KMS-11 (cell line): ENCODE data around the gene IL22.

ENCODE experiments used
- H2AFZ ChIP-seq: fragments of 200-600 bp; sonication (generic); 2 replicates; pipeline ENCODE4 v1.6.1; 2016; ENCODE audit warnings: antibody characterized with exemption, mixed run types, low read depth
- H3K27ac ChIP-seq: fragments of 200-600 bp; sonication (generic); 2 replicates; pipeline ENCODE4 v1.6.1; 2016; ENCODE audit warnings: mild to moderate bottlenecking, mixed run types
- H3K27me3 ChIP-seq: fragments of 200-600 bp; sonication (generic); 2 replicates; pipeline ENCODE4 v1.6.1; 2017; ENCODE audit warnings: mild to moderate bottlenecking, low read depth, mixed run types, moderate library complexity; ENCODE audit not compliant: insufficient read depth
- H3K36me3 ChIP-seq: fragments of 200-600 bp; sonication (generic); 2 replicates; pipeline ENCODE4 v1.6.1; 2017; ENCODE audit warnings: mild to moderate bottlenecking, mixed run types; ENCODE audit not compliant: insufficient read depth
- H3K4me1 ChIP-seq: fragments of 200-600 bp; sonication (generic); 2 replicates; pipeline ENCODE4 v1.6.1; 2016; ENCODE audit warnings: mild to moderate bottlenecking, low read depth, mixed run types; ENCODE audit not compliant: poor library complexity, severe bottlenecking
- H3K4me2 ChIP-seq: fragments of 200-600 bp; sonication (generic); 2 replicates; pipeline ENCODE4 v1.7.0; 2016; ENCODE audit warnings: mild to moderate bottlenecking, mixed run types
- H3K4me3 ChIP-seq: fragments of 200-600 bp; sonication (generic); IDR thresholded peaks from 2 replicates; pipeline ENCODE4 v1.6.1; 2017; ENCODE audit warnings: low read depth, low read length, mixed read lengths; ENCODE audit not compliant: insufficient read depth
- H3K79me2 ChIP-seq: fragments of 200-600 bp; sonication (generic); 2 replicates; pipeline ENCODE4 v1.6.1; 2016; ENCODE audit warnings: low read depth, mixed run types; ENCODE audit not compliant: insufficient read depth
- H3K9ac ChIP-seq: fragments of 200-600 bp; sonication (generic); 2 replicates; pipeline ENCODE4 v1.6.1; 2016; ENCODE audit warnings: mild to moderate bottlenecking, mixed run types
- H4K20me1 ChIP-seq: fragments of 200-600 bp; sonication (generic); 2 replicates; pipeline ENCODE4 v1.6.1; 2016; ENCODE audit warnings: mild to moderate bottlenecking, mixed run types; ENCODE audit not compliant: insufficient read depth
- TF ChIP-seq, protein P1 (sequence below): fragments of 200-600 bp; sonication (generic); conservative IDR thresholded peaks from 2 replicates; pipeline ENCODE4 v1.6.1; 2017; ENCODE audit warnings: low read depth, mild to moderate bottlenecking, antibody characterized with exemption, low read length, moderate library complexity, mixed read lengths

The IL22 gene

DNA sequence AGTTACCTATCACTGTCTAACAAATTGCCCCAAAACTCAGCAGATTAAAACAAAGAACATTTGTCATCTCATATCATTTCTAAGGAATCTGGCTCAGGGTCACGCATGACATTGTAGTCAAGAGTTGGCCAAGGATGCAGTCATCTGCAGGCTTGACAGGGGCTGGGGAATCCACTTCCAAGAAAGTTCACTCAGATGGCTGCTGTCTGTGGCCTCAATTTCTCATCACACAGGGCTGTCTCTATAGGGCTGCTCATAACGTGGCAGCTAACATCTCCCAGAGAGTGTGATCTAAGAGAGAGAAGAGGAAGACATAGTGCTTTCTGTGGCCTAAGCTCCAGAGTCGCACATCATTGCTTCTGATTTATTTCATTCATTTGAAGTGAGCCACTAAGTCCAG is 17.0 kb upstream of the IL22 start:
- no peaks in the 10 kb centered on the region for H3K36me3 ChIP-seq
- no peak overlapping the region for H3K4me3 ChIP-seq
- no peak overlapping the region for H2AFZ ChIP-seq
- H3K27ac ChIP-seq: no peak overlapping the region
- no peak overlapping the region for H3K4me2 ChIP-seq
- H3K4me1 ChIP-seq: peaks cover 15% of the 10 kb centered on the region
- H3K79me2 ChIP-seq: no peaks in the 10 kb centered on the region
- TF ChIP-seq, protein P1, sequence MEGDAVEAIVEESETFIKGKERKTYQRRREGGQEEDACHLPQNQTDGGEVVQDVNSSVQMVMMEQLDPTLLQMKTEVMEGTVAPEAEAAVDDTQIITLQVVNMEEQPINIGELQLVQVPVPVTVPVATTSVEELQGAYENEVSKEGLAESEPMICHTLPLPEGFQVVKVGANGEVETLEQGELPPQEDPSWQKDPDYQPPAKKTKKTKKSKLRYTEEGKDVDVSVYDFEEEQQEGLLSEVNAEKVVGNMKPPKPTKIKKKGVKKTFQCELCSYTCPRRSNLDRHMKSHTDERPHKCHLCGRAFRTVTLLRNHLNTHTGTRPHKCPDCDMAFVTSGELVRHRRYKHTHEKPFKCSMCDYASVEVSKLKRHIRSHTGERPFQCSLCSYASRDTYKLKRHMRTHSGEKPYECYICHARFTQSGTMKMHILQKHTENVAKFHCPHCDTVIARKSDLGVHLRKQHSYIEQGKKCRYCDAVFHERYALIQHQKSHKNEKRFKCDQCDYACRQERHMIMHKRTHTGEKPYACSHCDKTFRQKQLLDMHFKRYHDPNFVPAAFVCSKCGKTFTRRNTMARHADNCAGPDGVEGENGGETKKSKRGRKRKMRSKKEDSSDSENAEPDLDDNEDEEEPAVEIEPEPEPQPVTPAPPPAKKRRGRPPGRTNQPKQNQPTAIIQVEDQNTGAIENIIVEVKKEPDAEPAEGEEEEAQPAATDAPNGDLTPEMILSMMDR: no peak
- no peaks in the 10 kb centered on the region for H4K20me1 ChIP-seq
- H3K27me3 ChIP-seq: no peaks in the 10 kb centered on the region
- H3K9ac ChIP-seq: no peak overlapping the region

DNA sequence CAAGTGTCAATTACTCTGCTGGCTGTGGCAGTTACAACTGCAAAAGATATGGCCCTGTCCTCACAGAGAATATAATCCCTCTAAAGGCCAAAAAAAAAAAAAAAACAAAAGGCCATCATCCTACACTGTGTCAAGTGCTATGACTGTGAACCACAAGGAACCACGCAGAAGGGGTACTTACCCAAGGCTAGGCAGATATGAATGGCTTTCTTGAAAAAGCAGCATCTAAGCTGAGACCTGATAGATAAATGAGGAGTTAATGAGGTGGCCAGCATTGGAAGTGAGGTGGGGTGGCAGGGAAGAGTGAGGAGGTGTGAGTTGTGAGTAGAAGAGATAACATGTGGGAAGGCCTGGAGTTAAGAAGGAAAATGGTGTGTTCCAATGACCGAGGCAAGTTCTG is 16.4 kb upstream of the IL22 start:
- Histone ChIP-seq H3K27ac (no peak overlapping the region), H4K20me1 (no peaks in the 10 kb centered on the region), H3K27me3 (no peaks in the 10 kb centered on the region), H3K4me3 (no peak overlapping the region), H2AFZ (no peak overlapping the region), H3K4me1 (peaks cover 15% of the 10 kb centered on the region), H3K9ac (no peak overlapping the region), H3K79me2 (no peaks in the 10 kb centered on the region), H3K36me3 (no peaks in the 10 kb centered on the region), H3K4me2 (no peak overlapping the region)
- TF ChIP-seq, protein P1: no peak

DNA sequence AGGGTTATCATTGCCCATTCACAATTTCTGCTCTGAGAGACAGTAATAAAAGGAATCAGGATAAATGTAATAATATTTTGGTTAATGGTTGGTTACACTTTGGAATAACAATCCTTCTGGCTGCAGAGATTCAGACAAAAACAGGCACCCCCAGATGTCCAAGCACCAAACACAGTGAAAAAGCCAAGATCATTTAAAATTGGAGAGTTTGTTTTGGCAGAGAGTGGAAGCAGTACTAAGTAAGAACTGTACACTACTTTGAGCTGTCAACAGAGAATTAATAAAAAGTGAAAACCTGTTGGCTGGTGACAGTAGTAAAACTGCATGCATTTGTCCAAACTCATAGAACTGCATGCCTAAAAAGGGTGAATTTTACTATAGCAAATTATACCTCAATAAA is 15.6 kb upstream of the IL22 start:
- H4K20me1 ChIP-seq: no peaks in the 10 kb centered on the region
- no peak overlapping the region for H2AFZ ChIP-seq
- peaks cover 15% of the 10 kb centered on the region for H3K4me1 ChIP-seq
- no peak overlapping the region for H3K9ac ChIP-seq
- no peaks in the 10 kb centered on the region for H3K36me3 ChIP-seq
- H3K4me2 ChIP-seq: no peak overlapping the region
- H3K27me3 ChIP-seq: no peaks in the 10 kb centered on the region
- H3K79me2 ChIP-seq: no peaks in the 10 kb centered on the region
- no peak overlapping the region for H3K27ac ChIP-seq
- TF ChIP-seq, protein P1: no peak
- H3K4me3 ChIP-seq: no peak overlapping the region

DNA sequence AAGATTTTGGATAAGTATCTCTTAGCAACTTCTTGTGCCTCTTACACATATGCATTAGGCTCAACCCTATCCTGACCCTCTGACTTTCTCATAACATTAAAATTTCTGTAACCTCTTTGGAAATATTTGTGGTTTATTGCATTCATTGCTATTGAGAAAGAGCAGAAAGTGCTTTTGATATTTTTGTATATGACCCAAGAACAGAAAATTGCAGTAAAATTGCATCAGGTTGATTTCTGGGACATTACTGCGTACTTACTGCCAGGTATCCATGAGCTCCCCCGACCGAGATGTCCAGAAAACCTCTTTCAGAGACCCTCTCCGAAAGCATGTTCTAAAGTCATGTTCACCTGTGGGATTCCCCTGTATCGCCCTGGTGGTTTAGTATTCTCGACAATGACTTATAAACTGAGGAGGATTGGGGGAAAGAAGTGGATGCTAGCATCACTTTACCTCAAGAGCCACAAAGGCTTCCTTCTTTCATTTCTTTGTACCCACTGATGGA is 14.5 kb upstream of the IL22 start:
- Histone ChIP-seq H3K27me3 (no peaks in the 10 kb centered on the region), H3K4me1 (peaks cover 15% of the 10 kb centered on the region), H3K9ac (no peak overlapping the region), H4K20me1 (no peaks in the 10 kb centered on the region), H3K27ac (no peak overlapping the region), H3K4me2 (no peak overlapping the region), H3K36me3 (no peaks in the 10 kb centered on the region), H3K4me3 (no peak overlapping the region), H2AFZ (no peak overlapping the region), H3K79me2 (no peaks in the 10 kb centered on the region)
- TF ChIP-seq, protein P1: no peak
